Stimulated activated CD4-positive, alpha-beta T cell treated with anti-CD3 and anti-CD28 coated beads, TNF-alpha, amount 100 ng/mL, for 4 hours (primary cell): ENCODE results near the gene NOL12.
"Not testable (repeated sequence)": the region's sequence is repeated elsewhere in the genome, so short reads cannot be mapped to it uniquely, and the experiment has no call there.

Source experiments
- DNase-seq, 3 experiments: peaks; one replicate each; pipeline ENCODE4 v3.0.0-alpha.2; 2020; ENCODE audit warnings: low read depth in 3 of 3

NOL12 gene

GRCh38 chr22:37679670-37680069, 6.5 kb upstream of the NOL12 start:
- no peak for DNase-seq

GRCh38 chr22:37680191-37680851, 5.8 kb upstream of the NOL12 start:
- no peak for DNase-seq

GRCh38 chr22:37681001-37681424, 5.1 kb upstream of the NOL12 start:
- no peak for DNase-seq

- peak in 2 of 3 experiments; percentile 56 to 57 for DNase-seq
Measured at GRCh38 chr22:37681556-37682049, 4.5 kb upstream of the NOL12 start.

- no peak for DNase-seq
Measured at GRCh38 chr22:37684803-37685615, 1.1 kb upstream of the NOL12 start.

GRCh38 chr22:37690407-37690806, 4.3 kb downstream of the NOL12 start:
- no peak for DNase-seq

GRCh38 chr22:37690901-37691504, 4.9 kb downstream of the NOL12 start:
- no peak for DNase-seq

GRCh38 chr22:37692627-37693285, 6.6 kb downstream of the NOL12 start:
- no peak for DNase-seq

- DNase-seq = not testable (repeated sequence)
Measured at GRCh38 chr22:37694131-37694530, 8.0 kb downstream of the NOL12 start.

GRCh38 chr22:37696260-37696656, 10.1 kb downstream of the NOL12 start:
- DNase-seq = not testable (repeated sequence)

- DNase-seq = peak; percentile 64 to 68 (median 66)
Measured at GRCh38 chr22:37696657-37697537, 10.8 kb downstream of the NOL12 start, which contains the start of gene TRIOBP. TSS of gene TRIOBP (plus strand) at chr22:37697048. CDS start at chr22:37701366, 4,318 bp downstream.

GRCh38 chr22:37697538-37697835, 11.3 kb downstream of the NOL12 start:
- no peak for DNase-seq

- no peak for DNase-seq
Measured at GRCh38 chr22:37701141-37701786, 15.1 kb downstream of the NOL12 start.

GRCh38 chr22:37703906-37704305, 17.8 kb downstream of the NOL12 start:
- no peak for DNase-seq

GRCh38 chr22:37704645-37705044, 18.5 kb downstream of the NOL12 start:
- DNase-seq = no peak

- no peak for DNase-seq
Measured at GRCh38 chr22:37705205-37705604, 19.1 kb downstream of the NOL12 start.

GRCh38 chr22:37708580-37709444, 22.7 kb downstream of the NOL12 start:
- no peak for DNase-seq

GRCh38 chr22:37709445-37709765, 23.3 kb downstream of the NOL12 start:
- DNase-seq = no peak

GRCh38 chr22:37710675-37711074, 24.5 kb downstream of the NOL12 start:
- DNase-seq = no peak

- no peak for DNase-seq
Measured at GRCh38 chr22:37711490-37711889, 25.3 kb downstream of the NOL12 start.
